GM12891 (cell line): ENCODE measurements around the gene HTR4.

ENCODE experiments used
- PAX5 ChIP-seq: IDR thresholded peaks from 2 replicates; pipeline ENCODE4 v1.6.1; 2011; ENCODE audit warnings: low read length, moderate library complexity, mild to moderate bottlenecking; ENCODE audit not compliant: insufficient read depth, severe bottlenecking
- POLR2A ChIP-seq: IDR thresholded peaks from 2 replicates; pipeline ENCODE4 v1.6.1; 2011; ENCODE audit warnings: low read depth, low read length, control low read depth
- POLR2AphosphoS5 ChIP-seq: IDR thresholded peaks from 2 replicates; pipeline ENCODE4 v1.6.1; 2011; ENCODE audit warnings: low read depth, low read length, control low read depth
- POU2F2 ChIP-seq: IDR thresholded peaks from 2 replicates; pipeline ENCODE4 v1.6.1; 2011; ENCODE audit warnings: low read depth, mild to moderate bottlenecking, control low read depth, low read length, moderate library complexity
- SPI1 ChIP-seq: IDR thresholded peaks from 2 replicates; pipeline ENCODE4 v1.6.1; 2011; ENCODE audit warnings: low read depth, low read length, control low read depth
- TAF1 ChIP-seq: IDR thresholded peaks from 2 replicates; pipeline ENCODE4 v1.6.1; 2011; ENCODE audit warnings: low read depth, low read length, control low read depth

DNA sequence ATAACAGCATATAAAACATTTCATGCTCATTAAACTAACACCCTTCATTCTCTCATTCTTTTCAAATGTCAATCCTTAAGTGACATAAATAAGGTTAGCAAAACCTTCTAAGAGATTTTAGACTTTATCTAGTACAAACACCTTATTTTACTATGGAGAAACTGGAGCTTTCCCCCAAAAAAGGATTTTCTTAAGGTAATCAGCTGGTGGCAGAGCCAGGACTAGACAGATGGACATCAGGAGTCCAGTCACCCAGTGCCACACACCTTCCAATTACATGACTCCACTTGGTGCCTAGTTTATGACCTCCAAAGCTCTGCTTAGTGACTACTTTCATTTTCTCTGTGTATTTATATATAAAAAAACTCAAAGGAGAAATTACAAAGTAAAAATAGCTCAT lies 70.2 kb downstream of the HTR4 start:
- TF ChIP-seq POLR2AphosphoS5 (no peak), PAX5 (no peak), SPI1 (no peak), TAF1 (no peak), POLR2A (no peak), POU2F2 (no peak)
